ENCODE data around the gene BNIP3. TPM values are rescaled to one million over a fixed set of nuclear protein-coding genes. Genes with fewer than 3 reads are reported as not detected.
A peak's percentile ranks its signal among the peaks of the same experiment; 100 is the strongest.

Gene BNIP3
- total RNA-seq, 2 experiments from 2014 or later: 207 to 216 TPM

- no peak overlapping the region for H3K4me3 Mint-ChIP-seq
- no peaks in the 10 kb centered on the region for H3K9me3 Mint-ChIP-seq
- intact Hi-C loops (cut with micrococcal nuclease): loop anchor here (2.0 kb wide), 1 partner anchor 136 kb away; no protein-coding TSS in a partner anchor
- ATAC-seq (no peak), DNase-seq (peak; percentile 84)
- peaks cover 26% of the 10 kb centered on the region for H3K27me3 Mint-ChIP-seq
- H3K27ac Mint-ChIP-seq: no peak overlapping the region
- peak; percentile 94 for TF ChIP-seq CTCF (IDR thresholded peaks at IDR 0.05)
- ChIA-PET CTCF (interaction anchor here (0.6 to 2.0 kb wide), 44 partner anchors 8 to 162 kb away, joined by 3 to 78 read pairs (median 5); no protein-coding TSS in a partner anchor), POLR2A (interaction anchor here (1.1 to 1.8 kb wide), 2 partner anchors 59 to 137 kb away, joined by 3 to 5 read pairs; no protein-coding TSS in a partner anchor)
- H3K4me1 Mint-ChIP-seq (ENCODE audit: low read depth): peaks cover 7% of the 10 kb centered on the region
- H3K36me3 Mint-ChIP-seq (ENCODE audit: low read depth): no peaks in the 10 kb centered on the region
Measured at GRCh38 chr10:132023092-132023811, 41.5 kb upstream of the BNIP3 start.

- Mint-ChIP-seq H3K9me3 (no peaks in the 10 kb centered on the region), H3K4me3 (no peak overlapping the region), H3K27me3 (peaks cover 19% of the 10 kb centered on the region), H3K4me1 (ENCODE audit: low read depth) (peaks cover 7% of the 10 kb centered on the region), H3K36me3 (ENCODE audit: low read depth) (no peaks in the 10 kb centered on the region), H3K27ac (no peak overlapping the region)
- CTCF ChIA-PET: interaction anchor here (0.7 to 2.0 kb wide), 31 partner anchors 8 to 161 kb away, joined by 3 to 78 read pairs (median 6); no protein-coding TSS in a partner anchor
- intact Hi-C loops (cut with micrococcal nuclease): loop anchor here (2.0 kb wide), 1 partner anchor 135 kb away; no protein-coding TSS in a partner anchor
- DNase-seq (no peak), ATAC-seq (no peak)
- no peak for TF ChIP-seq CTCF (IDR thresholded peaks at IDR 0.05)
- POLR2A ChIA-PET: interaction anchor here (1.3 to 1.8 kb wide), 2 partner anchors 49 to 136 kb away, joined by 3 to 5 read pairs; no protein-coding TSS in a partner anchor
Measured at GRCh38 chr10:132022241-132022640, 40.5 kb upstream of the BNIP3 start.

GRCh38 chr10:132021504-132022143, 39.9 kb upstream of the BNIP3 start:
- CTCF ChIA-PET: interaction anchor here (1.6 to 2.5 kb wide), 2 partner anchors 25 to 136 kb away, joined by 8 to 14 read pairs; no protein-coding TSS in a partner anchor
- intact Hi-C loops (cut with micrococcal nuclease): loop anchor here (2.0 kb wide), 1 partner anchor 135 kb away; no protein-coding TSS in a partner anchor
- no peak for ATAC-seq
- peaks cover 17% of the 10 kb centered on the region for H3K27me3 Mint-ChIP-seq
- no peak overlapping the region for H3K27ac Mint-ChIP-seq
- H3K4me1 Mint-ChIP-seq (ENCODE audit: low read depth): peaks cover 7% of the 10 kb centered on the region
- POLR2A ChIA-PET: interaction anchor here (1.3 kb wide), 1 partner anchor 49 kb away, joined by 3 read pairs; no protein-coding TSS in a partner anchor
- no peaks in the 10 kb centered on the region for H3K36me3 Mint-ChIP-seq (ENCODE audit: low read depth)
- H3K4me3 Mint-ChIP-seq: no peak overlapping the region
- no peak for TF ChIP-seq CTCF (IDR thresholded peaks at IDR 0.05)
- DNase-seq: no peak
- H3K9me3 Mint-ChIP-seq: no peaks in the 10 kb centered on the region

GRCh38 chr10:132021046-132021445, 39.3 kb upstream of the BNIP3 start:
- ChIA-PET CTCF (interaction anchor here (0.9 to 2.5 kb wide), 2 partner anchors 132 to 135 kb away, joined by 3 to 14 read pairs; no protein-coding TSS in a partner anchor), POLR2A (no interaction called here)
- Mint-ChIP-seq H3K36me3 (ENCODE audit: low read depth) (no peaks in the 10 kb centered on the region), H3K4me1 (ENCODE audit: low read depth) (peaks cover 7% of the 10 kb centered on the region), H3K27me3 (peaks cover 14% of the 10 kb centered on the region), H3K27ac (no peak overlapping the region), H3K4me3 (no peak overlapping the region), H3K9me3 (no peaks in the 10 kb centered on the region)
- TF ChIP-seq CTCF (IDR thresholded peaks at IDR 0.05): no peak
- DNase-seq (no peak), ATAC-seq (no peak)
- intact Hi-C loops (cut with micrococcal nuclease): no loop called here

Data from activated CD8-positive, alpha-beta T cell treated with anti-CD3 and anti-CD28 coated beads for 36 hours (primary cell).